GM21367 (cell line): ENCODE data around the gene KIF23.
"Not testable (repeated sequence)": the region's sequence is repeated elsewhere in the genome, so short reads cannot be mapped to it uniquely, and the experiment has no call there.

ENCODE experiments used
- ATAC-seq: cut with Tn5 transposase; IDR thresholded peaks from one replicate; pipeline ENCODE4 v1.9.1; 2021; ENCODE audit not compliant: unreplicated experiment

KIF23 gene

DNA sequence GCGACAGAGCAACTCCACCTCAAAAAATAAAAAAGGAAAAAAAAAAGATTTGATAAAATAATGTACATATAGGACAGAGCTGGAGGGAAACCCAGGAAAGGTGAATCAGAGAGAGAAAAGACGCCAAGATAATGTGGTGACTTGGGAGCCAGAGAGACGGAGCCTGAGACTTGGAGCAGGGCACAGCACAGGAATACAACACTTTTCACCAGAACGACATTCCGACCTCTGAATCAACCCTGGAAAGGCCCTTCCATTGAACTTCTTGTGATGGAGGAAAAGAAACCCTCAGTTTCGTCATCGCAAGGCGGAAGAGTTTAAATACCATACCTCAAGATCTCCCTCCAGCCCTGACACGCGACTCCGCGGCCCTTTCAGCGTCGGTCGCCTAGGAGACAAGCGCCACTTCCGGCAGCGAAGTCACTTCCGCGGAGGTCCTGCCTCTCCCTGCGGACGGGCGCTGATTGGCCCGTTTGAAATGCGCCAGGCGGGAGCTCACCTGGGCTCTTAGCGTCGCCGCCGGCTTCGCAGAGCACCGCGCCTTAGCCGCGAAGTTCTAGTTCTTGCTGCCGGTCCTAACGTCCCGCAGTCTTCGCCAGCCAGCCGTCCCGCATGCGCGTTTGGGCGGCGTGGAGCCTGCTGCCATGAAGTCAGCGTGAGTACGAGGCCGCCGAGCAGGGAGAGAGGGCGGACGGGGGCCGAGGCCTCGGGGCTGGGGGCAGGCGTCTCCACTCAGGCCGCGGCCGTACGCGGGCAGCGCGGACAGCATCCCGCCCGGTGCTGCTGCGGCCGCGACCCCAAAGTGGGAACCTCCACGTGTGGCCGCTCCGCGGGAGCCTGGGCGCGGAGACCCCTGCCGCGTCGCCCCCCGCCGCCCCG, at the start of gene KIF23:
TSS of gene KIF23 (plus strand) at position 528 of the 879 bp plus-strand sequence. CDS start at position 645, 117 bp downstream.
- peak; percentile 84 for ATAC-seq

DNA sequence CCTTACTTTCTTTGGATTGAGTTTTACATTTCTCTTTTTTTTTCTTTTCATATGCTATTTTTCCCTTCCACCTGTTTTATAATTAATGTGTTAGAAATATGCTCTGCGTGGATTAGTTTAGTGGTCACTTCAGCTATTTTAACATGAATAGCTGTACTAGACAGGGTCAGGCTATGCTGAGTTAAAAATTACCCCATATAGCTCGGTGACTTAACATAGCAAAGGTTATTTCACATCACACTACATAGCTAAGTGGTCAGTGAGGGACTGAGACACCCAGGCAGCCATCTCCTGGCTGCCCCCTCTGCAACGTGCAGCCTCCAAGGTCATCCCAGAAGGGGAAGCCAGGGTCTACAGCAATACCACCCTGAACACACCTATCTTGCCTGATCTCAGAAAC, 46.9 kb upstream of the KIF23 start:
- ATAC-seq = no peak

DNA sequence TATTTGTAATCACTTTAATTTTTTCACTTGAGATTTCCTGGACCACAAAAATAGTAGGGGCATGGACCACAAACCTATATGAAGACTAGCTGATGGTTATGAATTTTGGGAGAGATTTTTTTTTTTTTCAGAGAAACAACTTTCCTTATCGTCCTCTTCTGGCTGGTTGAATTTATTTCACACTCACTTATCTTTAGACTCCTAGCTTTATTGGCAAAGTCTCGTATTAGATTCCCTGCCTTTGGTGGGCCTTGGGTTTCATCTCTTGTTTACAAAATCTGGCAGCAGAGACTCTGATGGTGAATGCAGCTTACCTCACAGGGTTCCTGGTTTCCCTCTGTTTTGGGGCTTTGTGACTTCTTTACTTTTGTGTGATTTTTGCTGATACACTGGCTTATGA, 44.5 kb upstream of the KIF23 start:
- no peak for ATAC-seq

- no peak for ATAC-seq
These were observed 40.7 kb upstream of the KIF23 start for GRCh38 chr15:69373406-69373805.

DNA sequence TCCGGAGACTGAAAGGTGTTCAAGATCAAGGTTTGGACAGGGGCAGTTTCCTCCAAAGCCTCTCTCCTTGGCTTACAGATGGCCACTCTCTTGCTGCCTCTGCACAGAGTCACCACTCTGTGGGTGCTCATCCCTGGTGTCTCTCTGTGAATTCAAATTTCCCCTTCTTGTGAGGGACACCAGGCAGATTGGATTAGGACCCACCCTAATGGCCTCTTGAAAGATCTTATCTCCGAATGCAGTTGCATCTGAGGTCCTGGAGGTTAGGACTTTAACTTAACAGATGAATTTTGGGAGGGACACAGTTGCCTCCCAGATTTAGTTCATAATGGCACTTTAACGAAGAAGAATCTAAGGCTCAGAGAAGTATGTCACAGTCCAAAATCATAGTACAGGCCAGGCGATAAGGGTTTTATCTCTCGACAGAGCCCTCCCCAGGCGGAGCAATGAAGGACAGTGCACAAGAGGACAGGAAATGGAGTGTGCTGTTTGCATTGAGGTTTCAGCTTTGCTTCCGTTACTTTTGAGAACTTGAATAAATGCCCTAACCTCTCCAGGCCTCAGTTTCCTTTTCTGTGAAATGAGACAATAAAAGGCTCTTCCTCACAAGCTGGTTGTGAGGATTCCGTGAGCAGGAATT, 38.9 kb upstream of the KIF23 start:
- no peak for ATAC-seq

- ATAC-seq = no peak
These were observed 36.8 kb upstream of the KIF23 start for GRCh38 chr15:69377216-69377970.

DNA sequence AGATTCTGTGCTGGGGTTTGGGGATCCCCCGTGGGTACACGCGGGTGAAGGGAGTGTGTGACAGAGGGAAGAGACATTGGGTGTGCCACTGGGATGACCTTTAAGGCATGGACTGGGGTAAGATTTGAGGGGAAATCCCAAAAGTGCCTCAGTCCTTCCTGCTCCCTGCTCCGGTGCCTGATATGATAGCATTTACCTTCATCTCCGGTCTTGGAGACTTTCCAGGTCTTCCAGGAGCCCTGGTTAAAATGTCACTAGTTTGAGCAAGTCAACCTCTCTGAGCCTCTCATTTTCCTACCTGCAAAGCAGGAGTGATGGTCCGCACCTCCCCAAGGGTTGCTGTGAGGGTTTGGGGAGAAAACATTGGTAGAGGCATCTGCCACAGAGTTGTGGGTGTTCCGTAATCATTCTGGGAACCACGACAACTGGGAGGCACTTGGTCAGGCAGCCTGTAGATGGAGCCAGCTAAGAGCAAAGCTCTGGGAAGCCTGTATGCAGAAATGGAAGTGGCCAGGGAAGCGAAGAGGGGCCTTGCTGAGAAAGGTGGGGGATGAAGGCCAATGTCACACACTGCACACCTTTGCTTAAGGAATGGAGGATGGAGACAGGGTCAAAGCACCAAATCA, 33.9 kb upstream of the KIF23 start:
- ATAC-seq = no peak

GRCh38 chr15:69380726-69381105, 33.4 kb upstream of the KIF23 start:
- no peak for ATAC-seq

DNA sequence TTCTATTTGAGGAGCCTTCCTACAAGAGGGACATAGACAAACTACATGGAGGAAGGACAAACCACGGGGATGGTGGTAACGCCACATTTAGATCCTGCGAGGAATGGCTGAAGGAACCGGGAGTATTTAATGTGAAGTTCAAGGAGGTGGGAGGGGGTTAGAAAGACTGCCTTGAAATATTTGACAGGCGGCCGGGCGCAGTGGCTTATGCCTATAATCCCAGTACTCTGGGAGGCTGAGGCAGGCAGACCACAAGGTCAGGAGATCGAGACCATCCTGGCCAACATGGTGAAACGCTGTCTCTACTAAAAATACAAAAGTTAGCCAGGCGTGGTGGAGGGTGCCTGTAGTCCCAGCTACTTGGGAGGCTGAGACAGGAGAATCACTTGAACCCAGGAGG, 32.0 kb upstream of the KIF23 start:
- ATAC-seq = not testable (repeated sequence)

DNA sequence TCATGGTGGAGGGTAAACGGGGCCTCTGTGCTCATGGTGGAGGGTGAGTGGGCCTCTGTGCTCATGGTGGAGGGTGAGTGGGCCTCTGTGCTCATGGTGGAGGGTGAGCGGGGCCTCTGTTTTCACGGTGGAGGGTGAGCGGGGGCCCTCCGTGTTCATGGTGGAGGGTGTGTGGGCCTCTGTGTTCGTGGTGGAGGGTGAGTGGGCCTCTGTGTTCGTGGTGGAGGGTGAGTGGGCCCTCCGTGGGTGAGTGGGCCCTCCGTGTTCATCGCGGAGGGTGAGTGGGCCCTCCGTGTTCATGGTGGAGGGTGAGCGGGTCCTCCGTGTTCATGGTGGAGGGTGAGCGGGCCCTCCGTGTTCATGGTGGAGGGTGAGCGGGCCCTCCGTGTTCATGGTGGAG, 30.1 kb upstream of the KIF23 start:
- ATAC-seq = not testable (repeated sequence)

DNA sequence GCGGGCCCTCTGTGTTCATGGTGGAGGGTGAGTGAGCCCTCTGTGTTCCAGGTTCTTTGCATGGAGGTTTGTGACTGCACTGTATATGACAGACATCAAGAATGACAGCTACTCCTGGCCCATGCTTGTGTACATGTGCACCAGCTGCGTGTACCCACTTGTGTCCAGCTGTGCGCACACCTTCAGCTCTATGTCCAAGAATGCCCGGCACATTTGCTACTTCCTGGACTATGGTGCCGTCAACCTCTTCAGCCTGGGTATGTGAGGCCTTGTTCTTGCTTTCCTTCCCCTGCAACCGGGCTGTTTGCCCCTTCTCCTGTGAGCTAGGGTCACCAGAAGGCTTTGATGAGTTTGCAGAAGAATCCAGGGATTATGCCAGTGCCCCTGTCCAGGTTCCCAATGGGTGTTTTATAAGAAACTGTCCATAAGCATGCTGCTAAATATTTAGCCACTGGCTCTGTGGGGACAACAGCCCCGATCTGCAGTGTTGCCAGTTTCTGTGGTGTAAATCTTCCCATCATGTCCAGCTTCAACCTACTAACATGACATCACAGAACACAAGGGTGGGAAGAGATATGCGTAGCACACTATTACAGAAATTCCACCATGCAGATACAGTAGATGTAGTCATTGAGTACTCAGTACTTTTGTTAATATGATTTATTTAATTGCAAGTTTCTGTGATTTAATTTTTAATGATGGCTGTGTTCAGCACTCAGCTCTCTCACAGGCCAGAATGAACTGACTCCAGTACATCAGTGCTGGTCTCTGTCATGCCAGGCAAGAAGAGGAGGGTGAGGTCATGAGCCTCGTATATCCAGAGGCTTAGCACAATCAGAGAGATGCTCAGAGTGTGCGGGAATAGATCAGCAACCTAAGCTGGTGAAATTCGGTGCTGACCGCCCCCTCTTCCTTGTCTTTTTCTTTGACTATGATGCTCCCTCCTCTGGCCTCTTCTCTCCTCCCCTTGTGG, 29.2 kb upstream of the KIF23 start:
- ATAC-seq = no peak

DNA sequence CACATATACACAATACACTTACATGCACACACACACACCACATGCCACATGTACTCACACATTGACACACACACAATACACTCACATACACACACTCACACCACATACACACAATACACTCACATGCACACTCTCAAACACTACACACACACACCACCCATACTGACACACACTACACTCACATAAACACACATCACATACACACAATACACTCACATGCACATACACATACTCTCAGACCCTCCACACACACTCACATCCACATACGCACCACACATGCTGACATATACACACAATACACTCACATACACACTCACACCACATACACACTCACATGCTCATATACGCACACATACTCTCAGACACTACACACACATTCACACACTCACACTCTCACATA, 28.3 kb upstream of the KIF23 start:
- no peak for ATAC-seq

DNA sequence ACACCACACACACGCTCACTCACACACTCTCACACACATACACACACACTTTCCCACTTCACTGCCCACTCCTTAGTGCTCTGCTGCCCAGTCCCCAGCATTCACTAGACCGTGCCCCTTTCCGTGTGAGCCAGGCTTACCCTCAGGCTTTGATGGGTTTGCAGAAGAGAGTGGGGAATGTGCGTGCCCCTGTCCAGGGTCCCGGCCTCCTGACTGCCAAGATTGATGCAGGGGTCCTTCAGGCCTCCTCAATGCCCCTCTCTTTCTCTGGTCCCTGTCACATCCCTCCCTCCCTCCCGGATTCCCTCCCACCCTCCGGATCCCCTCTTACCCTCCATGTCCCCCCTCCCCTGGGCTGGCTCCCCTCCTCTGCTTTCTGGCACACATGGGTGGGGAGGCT, 27.9 kb upstream of the KIF23 start:
- no peak for ATAC-seq

- ATAC-seq = no peak
These were observed 25.9 kb upstream of the KIF23 start for GRCh38 chr15:69388260-69388705.

GRCh38 chr15:69389426-69389825, 24.7 kb upstream of the KIF23 start:
- no peak for ATAC-seq

DNA sequence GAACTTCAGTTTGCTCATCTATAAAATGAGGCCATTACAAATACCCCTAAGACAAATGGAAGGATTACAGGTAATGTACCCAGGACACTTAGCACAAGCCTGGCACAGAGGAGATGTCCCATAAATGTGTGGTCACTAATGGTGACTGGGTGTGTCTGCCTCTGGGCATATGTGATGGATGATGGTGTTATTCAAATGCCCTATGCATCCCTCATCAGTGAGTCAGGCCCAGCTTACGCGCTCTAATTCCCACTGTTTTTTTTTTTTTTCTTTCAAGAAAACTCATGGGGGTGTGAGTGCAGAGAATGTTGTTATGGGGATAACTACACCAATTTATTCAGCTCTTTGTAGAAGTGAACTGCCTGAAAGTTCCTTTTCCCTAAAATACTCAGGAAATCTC, 23.6 kb upstream of the KIF23 start:
- no peak for ATAC-seq

DNA sequence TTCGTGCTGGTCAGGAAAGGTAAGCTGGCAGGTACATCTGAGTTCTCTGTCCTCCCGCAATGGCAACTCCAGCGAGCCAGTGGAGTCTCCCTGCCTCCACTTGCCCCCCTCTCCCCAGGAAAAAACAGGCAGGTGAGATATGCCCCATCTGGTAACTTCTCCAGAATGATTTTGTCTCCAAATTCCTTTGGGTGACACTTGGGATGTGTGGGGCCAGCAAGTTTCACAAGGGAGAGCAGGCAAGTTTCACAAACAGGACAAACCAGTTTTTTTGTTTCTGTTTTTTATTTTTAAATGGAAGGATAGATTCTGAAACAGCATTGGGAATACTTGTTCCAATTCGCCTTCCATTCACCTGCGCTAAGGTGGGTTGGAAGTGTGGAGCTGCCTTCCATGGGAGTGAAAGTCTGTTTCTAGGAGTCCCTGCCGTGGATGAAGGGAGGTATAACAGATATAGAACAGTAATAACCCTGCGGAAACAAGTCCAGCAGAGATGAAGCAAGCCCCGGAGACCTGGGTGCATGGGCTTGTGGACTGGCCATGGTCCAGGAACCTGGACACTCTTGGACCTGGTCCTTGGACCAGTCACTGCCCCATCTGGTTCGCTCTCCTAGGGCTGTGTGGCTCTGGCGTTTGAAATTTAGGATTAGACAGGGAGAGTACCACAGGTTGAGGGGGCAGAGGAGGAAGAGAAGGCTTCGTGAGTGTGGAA, 22.9 kb upstream of the KIF23 start:
- ATAC-seq = no peak

DNA sequence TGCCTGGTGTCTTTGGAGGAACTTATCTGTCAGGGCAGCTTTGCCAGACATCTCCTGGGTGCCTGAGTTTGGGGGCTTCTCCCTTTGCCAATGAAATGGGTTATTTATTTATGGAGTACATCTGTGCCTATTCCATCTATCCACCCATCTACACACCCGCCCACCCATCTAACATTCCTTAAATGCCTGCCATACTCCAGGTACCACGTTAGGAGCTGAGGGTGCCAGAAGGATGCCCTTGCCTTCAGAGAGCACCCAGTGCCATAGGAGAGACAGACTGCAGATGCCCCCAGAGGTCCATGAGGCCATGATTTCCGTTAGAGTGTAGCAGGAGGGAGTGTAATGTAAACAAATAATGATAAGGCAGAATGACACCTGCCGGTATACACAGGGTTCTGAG, 21.8 kb upstream of the KIF23 start:
- no peak for ATAC-seq

DNA sequence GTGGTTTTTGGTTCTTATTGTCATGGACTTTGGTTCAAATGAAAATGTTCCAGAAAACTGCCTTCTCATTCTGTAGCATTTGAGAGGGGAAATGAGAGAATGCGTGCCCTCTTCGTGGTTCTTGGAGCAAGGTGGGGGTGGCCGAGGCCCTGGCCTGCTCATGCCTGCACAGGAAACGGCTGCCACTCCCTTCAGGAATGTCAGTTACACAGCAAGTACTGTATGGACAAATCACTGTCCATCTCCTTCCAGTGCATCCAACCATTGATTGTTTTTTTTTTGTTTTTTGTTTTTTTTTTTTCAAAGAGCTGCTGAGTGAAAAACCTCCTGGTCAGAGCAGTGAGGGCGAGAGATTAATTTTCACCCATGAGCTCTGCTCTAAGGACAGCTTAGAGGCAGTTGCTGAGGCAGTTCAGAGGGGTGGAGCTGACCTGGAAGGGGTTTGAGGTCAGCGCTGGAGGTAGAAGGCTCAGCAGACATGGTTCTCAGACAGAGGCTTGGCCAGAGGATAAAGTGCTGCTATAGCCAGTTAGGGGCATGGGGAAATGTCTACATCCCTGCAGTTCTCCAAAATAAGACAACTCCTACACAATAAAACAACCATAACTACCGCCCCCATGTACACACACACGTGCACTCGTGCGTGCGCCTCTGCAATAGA, 20.2 kb upstream of the KIF23 start:
- ATAC-seq = no peak
